HFFc6 (cell line): ENCODE data around the gene CRTC1. TPM values are rescaled to one million over a fixed set of nuclear protein-coding genes. Genes with fewer than 3 reads are reported as not detected.
A peak's percentile ranks its signal among the peaks of the same experiment; 100 is the strongest.

Experiments used
- DNase-seq: peaks from one replicate; pipeline ENCODE4 v3.0.0-alpha.2; 2018
- H3K27ac Mint-ChIP-seq: 2 replicates; pipeline ENCODE4 v1.8.0; 2020; ENCODE audit warnings: mild to moderate bottlenecking, mixed read lengths
- H3K27me3 Mint-ChIP-seq: 2 replicates; pipeline ENCODE4 v1.8.0; 2021; ENCODE audit warnings: mild to moderate bottlenecking, moderate library complexity, mixed read lengths; ENCODE audit not compliant: insufficient read depth
- H3K36me3 Mint-ChIP-seq: 2 replicates; pipeline ENCODE4 v1.8.0; 2021; ENCODE audit warnings: low read depth, mixed read lengths
- H3K4me1 Mint-ChIP-seq: 2 replicates; pipeline ENCODE4 v1.8.0; 2020; ENCODE audit warnings: low read depth, mixed read lengths
- H3K4me3 Mint-ChIP-seq: 2 replicates; pipeline ENCODE4 v1.8.0; 2020; ENCODE audit warnings: mild to moderate bottlenecking, moderate library complexity, mixed read lengths
- H3K9me3 Mint-ChIP-seq: 2 replicates; pipeline ENCODE4 v1.8.0; 2020; ENCODE audit warnings: mild to moderate bottlenecking, mixed read lengths
- CTCF ChIP-seq: fragments of 200-600 bp; sonication (generic); IDR thresholded peaks from 2 replicates; pipeline ENCODE4 v1.5.0; 2021; ENCODE audit warnings: antibody characterized with exemption, mild to moderate bottlenecking
- total RNA-seq, 6 experiments: library from RNA; stranded (reverse); fragmentation: NEBNext Ultra II Directional; extraction: Animal tissue kit (Norgen Biotek cat#: 25700); gene quantifications; 2 replicates in 1 of 6; 3 replicates in 5 of 6; pipeline ENCODE4 v1.2.3, GENCODE V29; 2021

CRTC1 gene
- total RNA-seq, 6 experiments from 2014 or later, result 11.8 to 14.5 (median 13.4) TPM

- Mint-ChIP-seq H3K27ac (no peak overlapping the region), H3K9me3 (peaks cover 10% of the 10 kb centered on the region), H3K27me3 (peaks cover 4% of the 10 kb centered on the region), H3K4me3 (no peak overlapping the region), H3K36me3 (peaks cover 9% of the 10 kb centered on the region), H3K4me1 (peaks cover 21% of the 10 kb centered on the region)
- TF ChIP-seq CTCF, result no peak
- no peak for DNase-seq
Observed at GRCh38 chr19:18645035-18645511, 38.4 kb upstream of the CRTC1 start.

GRCh38 chr19:18646535-18647370 is 36.7 kb upstream of the CRTC1 start:
- DNase-seq, result no peak
- no peak for TF ChIP-seq CTCF
- Mint-ChIP-seq H3K4me1 (peaks cover 38% of the 10 kb centered on the region), H3K9me3 (peaks cover 10% of the 10 kb centered on the region), H3K4me3 (no peak overlapping the region), H3K36me3 (peaks cover 9% of the 10 kb centered on the region), H3K27ac (no peak overlapping the region), H3K27me3 (peaks cover 5% of the 10 kb centered on the region)

GRCh38 chr19:18647371-18647767 is 36.1 kb upstream of the CRTC1 start:
- H3K4me3 Mint-ChIP-seq, result no peak overlapping the region
- no peak overlapping the region for H3K27ac Mint-ChIP-seq
- peaks cover 5% of the 10 kb centered on the region for H3K27me3 Mint-ChIP-seq
- no peak for DNase-seq
- H3K9me3 Mint-ChIP-seq, result peaks cover 10% of the 10 kb centered on the region
- peaks cover 40% of the 10 kb centered on the region for H3K4me1 Mint-ChIP-seq
- no peak for TF ChIP-seq CTCF
- peaks cover 9% of the 10 kb centered on the region for H3K36me3 Mint-ChIP-seq

- peaks cover 9% of the 10 kb centered on the region for H3K36me3 Mint-ChIP-seq
- DNase-seq, result no peak
- no peak for TF ChIP-seq CTCF
- H3K9me3 Mint-ChIP-seq, result peaks cover 10% of the 10 kb centered on the region
- H3K4me3 Mint-ChIP-seq, result no peak overlapping the region
- peaks cover 5% of the 10 kb centered on the region; the same call in 1 of the 2 replicates for H3K27me3 Mint-ChIP-seq
- H3K4me1 Mint-ChIP-seq, result peaks cover 40% of the 10 kb centered on the region
- no peak overlapping the region for H3K27ac Mint-ChIP-seq
Observed at GRCh38 chr19:18647807-18648206, 35.7 kb upstream of the CRTC1 start.

GRCh38 chr19:18648973-18649315 is 34.5 kb upstream of the CRTC1 start:
- TF ChIP-seq CTCF, result no peak
- DNase-seq, result peak; percentile 21
- Mint-ChIP-seq H3K4me1 (peaks cover 40% of the 10 kb centered on the region), H3K27me3 (peaks cover 5% of the 10 kb centered on the region; the same call in 1 of the 2 replicates), H3K27ac (peak overlapping the region; percentile 93), H3K36me3 (peaks cover 6% of the 10 kb centered on the region), H3K9me3 (peaks cover 6% of the 10 kb centered on the region), H3K4me3 (peak overlapping the region; percentile 59)
